ENCODE data around the gene CSN3. TPM values are rescaled to one million over a fixed set of nuclear protein-coding genes. Genes with fewer than 3 reads are reported as not detected.

The CSN3 gene
- total RNA-seq, 4 donors from 2014 or later, result not detected

DNA sequence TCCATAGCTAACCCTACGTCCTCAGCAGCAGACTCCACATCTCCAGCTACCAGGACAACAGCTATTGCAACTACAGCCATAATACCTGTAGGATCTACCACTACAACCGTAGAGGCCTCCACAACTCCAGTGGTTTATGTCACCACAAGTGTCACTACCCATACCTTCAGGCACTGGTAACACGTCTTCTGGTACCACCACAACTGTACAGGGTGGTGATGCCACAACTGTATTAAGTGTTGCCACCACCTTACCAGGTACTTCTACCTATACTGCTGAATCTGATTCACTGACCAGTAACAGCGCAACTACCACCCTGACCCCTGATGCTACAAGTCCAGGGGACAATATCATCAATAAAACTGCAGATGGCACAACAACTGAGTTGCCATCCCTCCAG lies 57.8 kb downstream of the CSN3 start:
- TF ChIP-seq, protein P1, sequence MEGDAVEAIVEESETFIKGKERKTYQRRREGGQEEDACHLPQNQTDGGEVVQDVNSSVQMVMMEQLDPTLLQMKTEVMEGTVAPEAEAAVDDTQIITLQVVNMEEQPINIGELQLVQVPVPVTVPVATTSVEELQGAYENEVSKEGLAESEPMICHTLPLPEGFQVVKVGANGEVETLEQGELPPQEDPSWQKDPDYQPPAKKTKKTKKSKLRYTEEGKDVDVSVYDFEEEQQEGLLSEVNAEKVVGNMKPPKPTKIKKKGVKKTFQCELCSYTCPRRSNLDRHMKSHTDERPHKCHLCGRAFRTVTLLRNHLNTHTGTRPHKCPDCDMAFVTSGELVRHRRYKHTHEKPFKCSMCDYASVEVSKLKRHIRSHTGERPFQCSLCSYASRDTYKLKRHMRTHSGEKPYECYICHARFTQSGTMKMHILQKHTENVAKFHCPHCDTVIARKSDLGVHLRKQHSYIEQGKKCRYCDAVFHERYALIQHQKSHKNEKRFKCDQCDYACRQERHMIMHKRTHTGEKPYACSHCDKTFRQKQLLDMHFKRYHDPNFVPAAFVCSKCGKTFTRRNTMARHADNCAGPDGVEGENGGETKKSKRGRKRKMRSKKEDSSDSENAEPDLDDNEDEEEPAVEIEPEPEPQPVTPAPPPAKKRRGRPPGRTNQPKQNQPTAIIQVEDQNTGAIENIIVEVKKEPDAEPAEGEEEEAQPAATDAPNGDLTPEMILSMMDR (IDR thresholded peaks at IDR 0.05; ENCODE audit: low read depth), result no peak

Other genes with a start within 250 kb of the CSN3 start
- gene STATH, start 246.6 kb upstream of the CSN3 start, total RNA-seq, result not detected
- not detected for gene HTN3, start 214.1 kb upstream of the CSN3 start, total RNA-seq
- not detected for gene HTN1, start 192.2 kb upstream of the CSN3 start, total RNA-seq
- not detected for gene PRR27, start 88.4 kb upstream of the CSN3 start, total RNA-seq
- gene ODAM, start 46.9 kb upstream of the CSN3 start, total RNA-seq, result not detected
- not detected for gene FDCSP, start 16.5 kb upstream of the CSN3 start, total RNA-seq
- gene CABS1, start 92.4 kb downstream of the CSN3 start, total RNA-seq, result not detected
- not detected for gene SMR3A, start 118.2 kb downstream of the CSN3 start, total RNA-seq
- gene SMR3B, start 140.5 kb downstream of the CSN3 start, total RNA-seq, result not detected
- gene OPRPN, start 155.3 kb downstream of the CSN3 start, total RNA-seq, result not detected
- gene MUC7, start 229.6 kb downstream of the CSN3 start, total RNA-seq, result not detected